GM12875 (cell line): ENCODE data around the gene TMEM120B.
"Not testable (repeated sequence)": the region's sequence is repeated elsewhere in the genome, so short reads cannot be mapped to it uniquely, and the experiment has no call there.

Experiments used
- H3K4me3 ChIP-seq: one replicate; pipeline ENCODE4 v1.5.1; 2011; ENCODE audit warnings: low read depth, low read length, control low read depth
- CTCF ChIP-seq: IDR thresholded peaks from 2 replicates; pipeline ENCODE4 v1.5.1; 2011; ENCODE audit warnings: low read depth, mild to moderate bottlenecking, control low read depth, inconsistent platforms, low read length, moderate library complexity, borderline replicate concordance; ENCODE audit not compliant: insufficient read depth

TMEM120B gene

DNA sequence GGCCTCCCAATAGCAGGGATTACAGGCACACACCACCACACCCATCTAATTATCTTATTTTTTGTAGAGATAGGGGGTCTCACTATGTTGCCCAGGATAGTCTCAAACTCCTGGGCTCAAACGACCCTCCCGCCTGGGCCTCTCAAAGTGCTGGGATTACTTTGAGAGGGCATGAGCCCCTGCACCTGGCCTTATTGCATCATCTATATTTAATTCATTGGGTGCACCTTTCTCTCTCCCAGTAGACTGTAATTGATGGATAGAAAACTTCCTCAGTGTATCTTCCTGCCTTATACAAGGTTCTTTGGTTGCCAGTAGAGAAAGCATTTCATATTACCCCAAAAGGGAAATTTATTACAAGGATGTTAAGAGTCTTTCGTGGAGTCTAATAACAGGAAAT is 34.2 kb upstream of the TMEM120B start:
- TF ChIP-seq CTCF = no peak
- no peak overlapping the region for H3K4me3 ChIP-seq

GRCh38 chr12:121678716-121679300 is 33.7 kb upstream of the TMEM120B start:
- no peak overlapping the region for H3K4me3 ChIP-seq
- TF ChIP-seq CTCF = no peak

DNA sequence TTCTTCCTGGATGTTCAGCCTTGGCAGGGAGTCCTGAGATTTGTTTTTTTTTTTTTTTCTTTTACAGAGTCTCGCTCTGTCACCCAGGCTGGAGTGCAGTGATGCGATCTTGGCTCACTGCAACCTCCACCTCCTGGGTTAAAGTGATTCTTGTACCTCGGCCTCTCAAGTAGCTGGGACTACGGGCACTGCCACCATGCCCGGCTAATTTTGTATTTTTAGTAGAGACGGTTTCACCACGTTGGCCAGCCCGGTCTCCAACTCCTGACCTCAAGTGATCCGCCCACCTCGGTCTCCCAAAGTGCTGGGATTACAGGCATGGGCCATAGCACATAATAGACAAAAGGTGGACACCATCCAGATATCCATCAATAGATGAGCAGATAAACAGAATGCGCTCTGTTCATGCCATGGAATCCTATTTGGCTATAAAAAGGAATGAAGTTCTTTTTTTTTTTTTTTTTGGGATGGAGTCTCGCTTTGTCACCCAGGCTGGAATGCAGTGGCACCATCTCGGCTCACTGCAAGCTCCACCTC is 32.8 kb upstream of the TMEM120B start:
- H3K4me3 ChIP-seq = not testable (repeated sequence)

- TF ChIP-seq CTCF = no peak
- H3K4me3 ChIP-seq = no peak overlapping the region
Observed at GRCh38 chr12:121688966-121689365, 23.6 kb upstream of the TMEM120B start.

DNA sequence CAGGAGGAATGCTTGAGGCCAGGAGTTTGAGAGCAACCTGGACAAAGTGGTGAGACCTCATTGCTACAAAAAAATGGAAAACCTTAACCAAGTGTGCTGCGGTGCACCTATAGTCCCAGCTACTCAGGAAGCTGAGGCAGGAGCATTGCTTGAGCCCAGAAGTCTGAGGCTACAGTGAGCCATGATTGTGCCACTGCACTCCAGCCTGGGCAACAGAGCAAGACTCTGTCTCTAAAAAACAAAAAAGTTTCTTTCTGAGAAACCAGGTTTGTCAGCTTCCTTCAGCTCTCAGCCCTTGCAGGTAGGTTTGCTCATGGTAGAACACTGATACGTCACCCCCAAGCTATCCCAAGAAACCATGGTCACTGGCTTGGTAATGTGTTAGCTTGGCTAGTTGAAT is 23.1 kb upstream of the TMEM120B start:
- H3K4me3 ChIP-seq = no peak overlapping the region
- no peak for TF ChIP-seq CTCF

GRCh38 chr12:121692744-121693143 is 19.8 kb upstream of the TMEM120B start:
- not testable (repeated sequence) for H3K4me3 ChIP-seq

DNA sequence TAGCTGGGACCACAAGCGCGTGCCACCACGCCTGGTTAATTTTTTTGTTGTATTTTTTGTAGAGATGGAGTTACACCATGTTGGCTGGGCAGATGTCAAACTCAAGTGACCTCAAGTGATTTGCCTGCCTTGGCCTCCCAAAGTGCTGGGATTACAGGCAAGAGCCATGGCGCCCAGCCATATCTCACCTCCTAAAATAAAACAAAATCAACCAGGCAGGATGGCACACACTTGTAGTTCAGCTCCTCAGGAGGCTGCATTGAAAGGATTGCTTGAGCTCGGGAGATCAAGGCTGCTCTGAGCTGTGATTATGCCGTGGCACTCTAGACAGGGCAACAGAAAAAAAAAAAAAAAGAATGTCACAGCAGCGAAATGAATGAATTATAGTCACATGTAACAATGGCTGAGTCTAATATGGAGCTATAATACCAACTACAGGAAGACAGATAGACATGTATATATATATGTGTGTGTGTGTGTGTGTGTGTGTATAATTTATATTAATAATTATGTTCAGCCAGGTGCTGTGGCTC is 19.3 kb upstream of the TMEM120B start:
- no peak overlapping the region for H3K4me3 ChIP-seq
- no peak for TF ChIP-seq CTCF

DNA sequence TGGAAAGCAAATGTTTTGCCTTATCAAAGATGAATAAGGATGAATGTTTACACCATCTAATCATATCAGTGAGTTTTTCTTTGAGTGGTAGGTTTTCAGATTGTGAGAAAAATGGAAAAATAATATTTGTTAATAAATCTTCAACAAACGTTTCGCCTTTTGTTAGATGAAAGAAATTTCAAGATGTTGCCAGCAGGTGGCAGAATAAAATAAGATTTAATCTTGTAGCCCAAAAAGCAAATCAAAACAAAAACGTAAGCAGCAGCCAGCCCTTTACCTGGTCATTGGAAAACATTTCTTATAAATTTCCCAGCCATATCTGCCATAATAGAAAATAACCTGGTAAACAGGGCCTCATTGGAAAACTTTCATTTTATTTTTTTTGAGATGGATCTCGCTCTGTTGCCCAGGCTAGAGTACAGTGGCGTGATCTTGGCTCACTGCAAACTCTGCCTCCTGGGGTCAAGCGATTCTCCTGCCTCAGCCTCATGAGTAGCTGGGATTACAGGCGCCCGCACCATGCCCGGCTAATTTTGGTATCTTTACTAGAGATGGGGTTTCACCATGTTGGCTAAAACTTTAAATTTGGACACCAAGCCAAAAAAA is 15.4 kb upstream of the TMEM120B start:
- H3K4me3 ChIP-seq = no peak overlapping the region
- no peak for TF ChIP-seq CTCF

DNA sequence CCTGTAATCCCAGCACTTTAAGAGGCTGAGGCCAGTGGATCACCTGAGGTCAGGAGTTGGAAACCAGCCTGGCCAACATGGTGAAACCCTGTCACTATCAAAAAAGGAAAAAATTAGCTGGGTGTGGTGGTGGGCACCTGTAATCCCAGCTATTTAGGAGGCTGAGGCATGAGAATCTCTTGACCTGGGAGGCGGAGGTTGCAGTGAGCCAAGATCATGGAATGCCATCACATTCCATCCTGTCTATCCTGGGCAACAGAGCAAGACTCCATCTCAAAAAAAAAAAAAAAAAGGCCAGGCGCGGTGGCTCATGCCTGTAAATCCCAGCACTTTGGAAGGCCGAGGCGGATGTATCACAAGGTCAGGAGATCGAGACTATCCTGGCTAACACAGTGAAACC is 14.7 kb upstream of the TMEM120B start:
- not testable (repeated sequence) for H3K4me3 ChIP-seq
